ENCODE results near the gene UQCR10. TPM values are rescaled to one million over a fixed set of nuclear protein-coding genes. Genes with fewer than 3 reads are reported as not detected.

The UQCR10 gene
- total RNA-seq, 1 experiment from 2014 or later = 119 TPM

- no peaks in the 10 kb centered on the region for H4K20me1 ChIP-seq (ENCODE audit: insufficient read depth)
- TF ChIP-seq EZH2 (IDR thresholded peaks at IDR 0.05) = no peak
- no peak for TF ChIP-seq ELF1 (IDR thresholded peaks at IDR 0.05; ENCODE audit: borderline replicate concordance, low read depth)
- TF ChIP-seq, protein P1, sequence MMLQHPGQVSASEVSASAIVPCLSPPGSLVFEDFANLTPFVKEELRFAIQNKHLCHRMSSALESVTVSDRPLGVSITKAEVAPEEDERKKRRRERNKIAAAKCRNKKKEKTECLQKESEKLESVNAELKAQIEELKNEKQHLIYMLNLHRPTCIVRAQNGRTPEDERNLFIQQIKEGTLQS (IDR thresholded peaks at IDR 0.05) = no peak
- TF ChIP-seq ZFX (IDR thresholded peaks at IDR 0.05) = no peak
- TF ChIP-seq SP1 (IDR thresholded peaks at IDR 0.05; ENCODE audit: low read depth) = no peak
- no peak for TF ChIP-seq EGR1 (IDR thresholded peaks at IDR 0.05; ENCODE audit: low read depth)
- TF ChIP-seq SIN3A (IDR thresholded peaks at IDR 0.05; ENCODE audit: low read depth) = no peak
- no peak for TF ChIP-seq JUND (IDR thresholded peaks at IDR 0.05)
- no peak for TF ChIP-seq RAD21 (IDR thresholded peaks at IDR 0.05; ENCODE audit: low read depth)
- no peak for TF ChIP-seq TCF7L2 (IDR thresholded peaks at IDR 0.05; ENCODE audit: borderline replicate concordance, extremely low read depth, insufficient read depth, insufficient read length)
- ATAC-seq (no peak), DNase-seq (ENCODE audit: low read depth, low spot score) (no peak)
- no peaks in the 10 kb centered on the region for H3K9me3 ChIP-seq (ENCODE audit: control insufficient read depth in 1 of 2, insufficient read depth in 1 of 2, low read depth in 1 of 2, low read length in 2 of 2)
- ChIA-PET POLR2A (no interaction called here), RAD21 (ENCODE audit: low non-redundant PET in 1 of 2, low total read pairs in 2 of 2, uncharacterized antibody in 2 of 2, unreplicated experiment in 2 of 2) (no interaction called here), CTCF (no interaction called here)
- H3K79me2 ChIP-seq (ENCODE audit: insufficient read depth, low read length) = no peaks in the 10 kb centered on the region
- intact Hi-C loops (cut with micrococcal nuclease) = no loop called here
- peaks cover 0 to 11% of the 10 kb centered on the region in 2 experiments; a peak in 2 of 4 replicates for H3K4me1 ChIP-seq (ENCODE audit: control insufficient read depth in 1 of 2, insufficient read depth in 2 of 2, low read length in 2 of 2)
- no peak overlapping the region for H3K4me3 ChIP-seq (replicated peaks in 1 of 2; ENCODE audit: low read depth in 1 of 2, low read length in 2 of 2)
- H3K36me3 ChIP-seq (ENCODE audit: control insufficient read depth in 1 of 2, insufficient read depth in 2 of 2, low read length in 2 of 2) = no peaks in the 10 kb centered on the region
- no peak overlapping the region for H3K27ac ChIP-seq (ENCODE audit: low read depth, low read length)
- BruUV-seq (replicated peaks) = no TSS peak
- H3K9ac ChIP-seq (ENCODE audit: low read length) = no peak overlapping the region
- no peak overlapping the region for H2AFZ ChIP-seq (ENCODE audit: low read depth, low read length, poor library complexity, severe bottlenecking)
- H3K4me2 ChIP-seq (ENCODE audit: low read length) = no peak overlapping the region
- H3K27me3 ChIP-seq (ENCODE audit: insufficient read depth, low read length) = no peaks in the 10 kb centered on the region
- H3K9me2 ChIP-seq (ENCODE audit: insufficient read depth) = no peaks in the 10 kb centered on the region
Observed at GRCh38 chr22:29726106-29726505, 41.1 kb upstream of the UQCR10 start.

- Histone ChIP-seq H3K9me3 (ENCODE audit: control insufficient read depth in 1 of 2, insufficient read depth in 1 of 2, low read depth in 1 of 2, low read length in 2 of 2) (no peaks in the 10 kb centered on the region), H3K27me3 (ENCODE audit: insufficient read depth, low read length) (no peaks in the 10 kb centered on the region), H3K4me2 (ENCODE audit: low read length) (peak overlapping the region; percentile 25; the same call in 1 of the 2 replicates), H4K20me1 (ENCODE audit: insufficient read depth) (no peaks in the 10 kb centered on the region), H3K79me2 (ENCODE audit: insufficient read depth, low read length) (no peaks in the 10 kb centered on the region), H3K27ac (ENCODE audit: low read depth, low read length) (no peak overlapping the region), H3K9ac (ENCODE audit: low read length) (no peak overlapping the region), H3K4me1 (ENCODE audit: control insufficient read depth in 1 of 2, insufficient read depth in 2 of 2, low read length in 2 of 2) (peaks cover 0 to 11% of the 10 kb centered on the region in 2 experiments; a peak in 2 of 4 replicates), H3K9me2 (ENCODE audit: insufficient read depth) (no peaks in the 10 kb centered on the region), H2AFZ (ENCODE audit: low read depth, low read length, poor library complexity, severe bottlenecking) (no peak overlapping the region), H3K36me3 (ENCODE audit: control insufficient read depth in 1 of 2, insufficient read depth in 2 of 2, low read length in 2 of 2) (no peaks in the 10 kb centered on the region), H3K4me3 (replicated peaks in 1 of 2; ENCODE audit: low read depth in 1 of 2, low read length in 2 of 2) (no peak overlapping the region)
- TF ChIP-seq FOSL1 (IDR thresholded peaks at IDR 0.05; ENCODE audit: low read depth) (no peak), YY1 (IDR thresholded peaks at IDR 0.05; ENCODE audit: extremely low read depth, insufficient replicate concordance, low read depth, low read length) (no peak), MAX (IDR thresholded peaks at IDR 0.05) (no peak), TCF7L2 (IDR thresholded peaks at IDR 0.05; ENCODE audit: borderline replicate concordance, extremely low read depth, insufficient read depth, insufficient read length) (no peak), SRF (IDR thresholded peaks at IDR 0.05; ENCODE audit: low read depth) (no peak), CEBPB (IDR thresholded peaks at IDR 0.05; ENCODE audit: low read depth) (no peak), ZNF274 (IDR thresholded peaks at IDR 0.05; ENCODE audit: low read depth, low read length) (no peak), SP1 (IDR thresholded peaks at IDR 0.05; ENCODE audit: low read depth) (no peak), JUND (IDR thresholded peaks at IDR 0.05) (no peak)
- DNase-seq (ENCODE audit: low read depth, low spot score) (no peak), ATAC-seq (peak; percentile 42)
- ChIA-PET RAD21 (ENCODE audit: low non-redundant PET in 1 of 2, low total read pairs in 2 of 2, uncharacterized antibody in 2 of 2, unreplicated experiment in 2 of 2) (no interaction called here), CTCF (interaction anchor here (0.6 to 1.2 kb wide), 2 partner anchors 362 to 553 kb away, joined by 3 to 6 read pairs; no protein-coding TSS in a partner anchor), POLR2A (no interaction called here)
- BruUV-seq (replicated peaks) = no TSS peak
- intact Hi-C loops (cut with micrococcal nuclease) = no loop called here
Observed at GRCh38 chr22:29726512-29727130, 40.5 kb upstream of the UQCR10 start.

All from HCT116 (cell line).